Duodenal mucosa (tissue), 2 donors: Measurements from ENCODE around the gene DSG3.
"Not testable (repeated sequence)": the region's sequence is repeated elsewhere in the genome, so short reads cannot be mapped to it uniquely, and the experiment has no call there.

ENCODE experiments used
- H3K27ac ChIP-seq: one replicate; pipeline ENCODE4 v1.7.0; 2013; ENCODE audit warnings: low read depth, low read length
- H3K27me3 ChIP-seq, 2 donors: one replicate each; pipeline ENCODE4 v1.7.0; 2013; ENCODE audit warnings: low read length in 2 of 2, control low read depth in 1 of 2; ENCODE audit not compliant: insufficient read depth in 2 of 2, control insufficient read depth in 1 of 2
- H3K36me3 ChIP-seq, 2 donors: one replicate each; pipeline ENCODE4 v1.7.0; 2013; ENCODE audit warnings: low read length in 2 of 2, control low read depth in 1 of 2; ENCODE audit not compliant: insufficient read depth in 2 of 2, control insufficient read depth in 1 of 2
- H3K4me1 ChIP-seq, 2 donors: one replicate each; pipeline ENCODE4 v1.7.0; 2013; ENCODE audit warnings: low read length in 2 of 2, control low read depth in 1 of 2; ENCODE audit not compliant: insufficient read depth in 2 of 2, control insufficient read depth in 1 of 2
- H3K4me3 ChIP-seq, 2 donors: one replicate each; pipeline ENCODE4 v1.7.0; 2013; ENCODE audit warnings: low read length in 2 of 2, low read depth in 1 of 2
- H3K9ac ChIP-seq, 2 donors: one replicate each; pipeline ENCODE4 v1.7.0; 2013; ENCODE audit warnings: low read length in 2 of 2, low read depth in 1 of 2
- H3K9me3 ChIP-seq, 2 donors: one replicate each; pipeline ENCODE4 v1.7.0; 2013; ENCODE audit warnings: low read length in 2 of 2, control low read depth in 1 of 2; ENCODE audit not compliant: control insufficient read depth in 1 of 2

DSG3 gene

GRCh38 chr18:31498574-31499524 is 51.3 kb downstream of the DSG3 start:
- Histone ChIP-seq H3K4me3 (peak overlapping the region; percentile 73 to 88), H3K9me3 (no peaks in the 10 kb centered on the region), H3K4me1 (peaks cover 12 to 17% of the 10 kb centered on the region in 2 donors), H3K27me3 (peaks cover 3 to 8% of the 10 kb centered on the region in 2 donors), H3K9ac (peak overlapping the region; percentile 85 to 97), H3K36me3 (no peaks in the 10 kb centered on the region), H3K27ac (peak overlapping the region; percentile 92)

- no peak overlapping the region for H3K27ac ChIP-seq
- H3K9me3 ChIP-seq, result no peaks in the 10 kb centered on the region
- H3K4me1 ChIP-seq, result peaks cover 19 to 30% of the 10 kb centered on the region in 2 donors
- H3K4me3 ChIP-seq, result peak overlapping the region; percentile 38 to 88
- H3K9ac ChIP-seq, result peak overlapping the region in 1 of 2 donors; percentile 12
- no peaks in the 10 kb centered on the region for H3K36me3 ChIP-seq
- peaks cover 3 to 8% of the 10 kb centered on the region in 2 donors for H3K27me3 ChIP-seq
Observed at GRCh38 chr18:31500051-31500688, 52.6 kb downstream of the DSG3 start.

GRCh38 chr18:31503011-31503410 is 55.5 kb downstream of the DSG3 start:
- Histone ChIP-seq H3K9me3 (no peaks in the 10 kb centered on the region), H3K27ac (no peak overlapping the region), H3K9ac (no peak overlapping the region), H3K4me1 (peaks cover 21 to 32% of the 10 kb centered on the region in 2 donors), H3K4me3 (no peak overlapping the region), H3K27me3 (peaks cover 3 to 8% of the 10 kb centered on the region in 2 donors), H3K36me3 (no peaks in the 10 kb centered on the region)

- Histone ChIP-seq H3K4me1 (peaks cover 20 to 31% of the 10 kb centered on the region in 2 donors), H3K27me3 (peaks cover 0 to 3% of the 10 kb centered on the region in 2 donors), H3K4me3 (no peak overlapping the region), H3K9me3 (no peaks in the 10 kb centered on the region), H3K27ac (no peak overlapping the region), H3K9ac (no peak overlapping the region), H3K36me3 (no peaks in the 10 kb centered on the region)
Observed at GRCh38 chr18:31504455-31505147, 57.1 kb downstream of the DSG3 start.

- Histone ChIP-seq H3K9me3 (no peaks in the 10 kb centered on the region), H3K36me3 (no peaks in the 10 kb centered on the region), H3K4me1 (peaks cover 14 to 30% of the 10 kb centered on the region in 2 donors), H3K9ac (no peak overlapping the region), H3K4me3 (no peak overlapping the region), H3K27me3 (peaks cover 0 to 2% of the 10 kb centered on the region in 2 donors), H3K27ac (no peak overlapping the region)
Observed at GRCh38 chr18:31505156-31505555, 57.6 kb downstream of the DSG3 start.

GRCh38 chr18:31506024-31506742 is 58.6 kb downstream of the DSG3 start:
- H3K9ac ChIP-seq, result no peak overlapping the region

GRCh38 chr18:31507124-31507523 is 59.6 kb downstream of the DSG3 start:
- peaks cover 15 to 39% of the 10 kb centered on the region in 2 donors for H3K4me1 ChIP-seq
- H3K9me3 ChIP-seq, H3K9ac ChIP-seq, H3K27ac ChIP-seq, H3K27me3 ChIP-seq, H3K36me3 ChIP-seq, H3K4me3 ChIP-seq: not testable (repeated sequence)

More at GRCh38 chr18:31506024-31506742, 58.6 kb downstream of the DSG3 start:
- Histone ChIP-seq H3K4me3 (no peak overlapping the region), H3K36me3 (no peaks in the 10 kb centered on the region), H3K4me1 (peaks cover 10 to 30% of the 10 kb centered on the region in 2 donors), H3K27me3 (no peaks in the 10 kb centered on the region), H3K27ac (no peak overlapping the region), H3K9me3 (no peaks in the 10 kb centered on the region)

GRCh38 chr18:31508781-31509180 is 61.2 kb downstream of the DSG3 start:
- H3K36me3 ChIP-seq, result no peaks in the 10 kb centered on the region
- no peaks in the 10 kb centered on the region for H3K27me3 ChIP-seq
- H3K27ac ChIP-seq, result no peak overlapping the region
- peaks cover 18 to 50% of the 10 kb centered on the region in 2 donors for H3K4me1 ChIP-seq
- H3K9me3 ChIP-seq, result no peaks in the 10 kb centered on the region
- H3K4me3 ChIP-seq, result no peak overlapping the region
- no peak overlapping the region for H3K9ac ChIP-seq

GRCh38 chr18:31509571-31509970 is 62.0 kb downstream of the DSG3 start:
- Histone ChIP-seq H3K4me1 (peaks cover 15 to 43% of the 10 kb centered on the region in 2 donors), H3K4me3 (no peak overlapping the region), H3K36me3 (no peaks in the 10 kb centered on the region), H3K9me3 (no peaks in the 10 kb centered on the region), H3K9ac (no peak overlapping the region), H3K27ac (no peak overlapping the region), H3K27me3 (no peaks in the 10 kb centered on the region)
